HG03108 (cell line): ENCODE results near the gene DMXL2.
A peak's percentile ranks its signal among the peaks of the same experiment; 100 is the strongest.
"Not testable (repeated sequence)": the region's sequence is repeated elsewhere in the genome, so short reads cannot be mapped to it uniquely, and the experiment has no call there.

Experiments used
- ATAC-seq: cut with Tn5 transposase; IDR thresholded peaks from one replicate; pipeline ENCODE4 v1.9.1; 2021; ENCODE audit warnings: moderate library complexity; ENCODE audit not compliant: unreplicated experiment

The DMXL2 gene

DNA sequence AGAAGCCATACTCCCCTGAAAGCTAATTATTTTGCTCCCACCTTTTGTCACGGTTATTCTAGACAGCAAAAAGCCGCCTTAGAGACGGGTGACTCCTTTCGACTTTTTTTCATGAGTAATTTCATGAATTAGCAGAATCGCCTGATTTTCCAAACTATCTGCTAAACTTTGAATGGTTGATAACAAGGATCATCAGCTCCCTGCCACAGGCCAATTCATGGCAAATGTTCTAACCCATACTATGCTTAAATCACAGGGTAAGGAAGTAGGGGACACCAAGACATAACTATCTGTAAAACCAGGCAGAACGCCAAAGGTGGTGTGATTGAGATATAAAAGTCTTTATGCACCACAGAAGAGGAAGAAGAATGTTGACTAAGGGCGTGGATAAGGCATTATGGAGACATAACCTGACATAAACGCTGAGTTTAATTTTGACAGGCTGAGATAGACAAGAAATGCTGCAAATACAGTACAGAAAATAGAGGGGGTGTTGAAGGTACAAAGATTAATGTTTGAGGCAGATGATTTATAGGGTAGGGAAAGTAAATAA lies 891 bp upstream of the DMXL2 start:
- no peak for ATAC-seq

DNA sequence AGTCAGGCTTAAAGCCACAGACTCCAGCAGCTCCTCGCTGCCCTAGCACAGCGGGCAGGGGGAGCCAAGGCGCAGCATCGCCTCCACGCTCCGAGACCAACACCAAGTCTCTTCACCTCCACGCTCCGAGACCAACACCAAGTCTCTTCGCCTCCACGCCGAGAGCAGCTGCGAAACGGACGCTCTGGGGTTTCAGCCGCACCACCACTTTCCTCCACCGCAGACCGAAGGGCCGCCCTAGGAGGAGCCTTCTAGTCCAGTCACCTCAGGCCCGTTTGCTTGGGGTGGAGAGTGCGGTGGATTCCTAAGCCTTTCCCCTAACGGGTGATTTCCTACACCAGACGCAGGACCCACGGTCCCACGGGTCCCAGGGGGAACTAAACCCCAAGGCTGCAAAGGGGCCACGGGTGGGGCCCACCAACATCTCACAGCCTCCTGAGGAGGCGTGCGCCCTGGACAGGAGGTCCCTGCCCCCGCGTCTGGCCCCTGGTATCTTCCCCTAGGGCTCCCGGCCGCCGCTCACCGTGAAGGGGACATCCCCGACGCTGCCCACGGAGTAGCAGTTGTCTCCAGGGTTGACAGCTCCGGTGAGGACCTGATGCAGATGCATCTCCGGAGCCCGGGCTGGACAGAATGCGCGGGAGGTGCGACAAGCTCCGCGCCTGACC lies 501 bp downstream of the DMXL2 start:
- ATAC-seq, result peak; percentile 42

DNA sequence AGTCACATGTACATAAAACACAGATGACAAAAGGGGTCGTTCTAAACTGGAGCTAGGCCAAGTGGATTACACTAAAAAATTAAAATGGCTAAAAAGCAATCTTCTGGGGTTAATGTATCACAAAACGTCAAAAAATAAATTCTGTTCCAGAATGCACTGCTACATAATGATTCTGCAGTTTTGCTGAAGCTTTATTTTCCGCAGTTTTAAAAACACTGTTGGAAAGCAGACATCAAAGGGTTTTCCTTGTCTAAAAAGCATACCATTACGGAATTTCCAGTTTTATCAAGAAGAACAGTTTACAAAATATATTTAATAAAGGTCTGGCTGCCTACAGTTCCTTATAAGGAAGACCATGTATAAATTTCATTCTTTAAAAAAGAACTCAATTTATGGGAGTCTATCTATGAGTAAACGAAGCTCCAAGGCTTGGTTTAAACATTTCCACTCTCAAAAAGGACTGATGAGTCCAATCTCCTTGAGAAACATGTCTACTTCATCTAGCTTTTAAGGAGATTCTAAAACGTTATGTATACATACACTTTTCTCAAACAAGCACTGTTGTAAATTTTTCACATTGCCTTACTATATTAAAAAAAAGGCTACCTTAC lies 1.3 kb downstream of the DMXL2 start:
- no peak for ATAC-seq

DNA sequence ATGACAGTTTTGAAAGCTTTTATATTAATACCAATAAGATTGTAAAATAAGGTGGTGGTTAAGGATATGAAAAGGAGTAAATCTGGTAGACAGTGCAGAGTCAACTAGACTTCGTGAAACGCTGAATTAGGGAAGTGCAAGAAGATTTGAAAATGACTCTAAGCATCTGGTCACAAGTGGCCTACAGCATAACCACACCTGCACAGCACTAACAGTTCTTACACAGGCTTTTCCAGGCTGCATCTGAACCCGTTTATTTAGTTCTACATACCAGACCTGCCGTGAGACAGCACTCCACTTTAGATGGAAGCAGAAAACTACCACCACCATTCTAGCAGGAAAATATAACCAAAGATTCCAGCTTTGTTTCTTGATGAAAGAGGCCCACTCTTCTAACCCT lies 1.9 kb downstream of the DMXL2 start:
- ATAC-seq, result peak; percentile 38

DNA sequence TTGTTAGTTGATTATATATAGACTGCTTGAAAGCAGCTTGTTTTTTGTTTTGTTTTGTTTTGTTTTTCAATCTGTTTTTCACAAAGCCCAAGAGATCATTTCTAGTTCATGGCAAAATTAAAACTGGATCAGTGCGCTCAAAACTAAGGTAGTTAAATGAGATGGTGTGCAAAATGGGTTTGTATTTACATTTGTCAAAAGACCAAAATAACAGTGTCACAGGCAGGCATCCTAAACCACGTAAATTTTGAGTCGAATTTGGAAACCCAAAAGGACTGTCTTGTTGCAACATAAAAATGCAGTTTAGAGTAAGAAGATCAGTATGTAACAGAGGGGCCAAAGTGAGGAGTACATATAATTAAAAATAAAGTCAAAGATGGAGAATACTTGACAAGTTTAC lies 2.4 kb downstream of the DMXL2 start:
- ATAC-seq, result no peak

DNA sequence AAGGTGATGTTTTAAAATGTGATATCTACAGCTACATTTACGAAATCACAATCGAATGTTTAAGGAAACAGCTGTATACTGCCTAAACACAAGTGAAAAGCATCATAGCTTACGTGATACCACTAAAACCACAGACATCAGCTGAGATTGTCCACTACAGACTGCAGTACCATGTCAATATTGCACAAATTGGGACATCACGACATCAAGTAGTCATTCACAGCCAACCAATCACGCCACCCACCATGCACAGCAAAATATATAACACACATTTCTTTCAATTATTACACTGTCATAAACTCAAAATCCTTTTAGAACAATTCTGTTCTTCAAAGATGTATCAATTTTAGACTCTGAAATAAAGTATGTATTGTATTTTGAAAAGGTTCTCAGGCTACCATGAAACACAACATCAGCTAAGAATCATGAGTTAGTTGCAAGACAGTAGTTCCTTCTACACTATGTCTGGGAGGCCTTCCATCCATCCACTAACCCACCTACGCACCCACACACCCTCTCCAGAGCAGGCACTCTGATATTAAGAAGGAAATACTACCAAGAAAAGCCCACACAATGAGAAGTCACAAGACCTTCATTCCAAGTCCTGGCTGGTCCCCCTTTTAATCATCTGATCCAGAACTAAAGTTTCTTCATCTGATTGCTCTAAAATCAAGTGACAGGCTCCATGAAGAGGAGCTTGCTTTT lies 3.1 kb downstream of the DMXL2 start:
- no peak for ATAC-seq

DNA sequence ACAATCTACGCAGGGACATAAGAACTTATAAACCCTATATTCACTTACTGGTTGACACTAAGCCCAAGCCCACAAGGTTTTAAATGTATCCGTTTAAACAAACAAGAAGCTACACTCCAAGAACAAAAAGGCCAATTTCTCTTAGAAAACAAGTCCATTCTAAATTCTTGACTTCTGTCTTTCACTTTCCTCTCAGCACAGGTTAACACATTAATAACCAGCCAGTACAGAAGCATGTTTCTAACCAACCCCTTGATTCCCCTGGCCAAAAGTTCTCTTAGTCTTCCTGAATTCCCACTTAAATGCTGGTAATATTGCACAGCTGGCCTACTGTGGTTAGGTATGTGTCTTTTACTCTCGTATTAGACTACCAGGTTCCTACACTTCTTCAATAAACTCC lies 4.7 kb downstream of the DMXL2 start:
- no peak for ATAC-seq

DNA sequence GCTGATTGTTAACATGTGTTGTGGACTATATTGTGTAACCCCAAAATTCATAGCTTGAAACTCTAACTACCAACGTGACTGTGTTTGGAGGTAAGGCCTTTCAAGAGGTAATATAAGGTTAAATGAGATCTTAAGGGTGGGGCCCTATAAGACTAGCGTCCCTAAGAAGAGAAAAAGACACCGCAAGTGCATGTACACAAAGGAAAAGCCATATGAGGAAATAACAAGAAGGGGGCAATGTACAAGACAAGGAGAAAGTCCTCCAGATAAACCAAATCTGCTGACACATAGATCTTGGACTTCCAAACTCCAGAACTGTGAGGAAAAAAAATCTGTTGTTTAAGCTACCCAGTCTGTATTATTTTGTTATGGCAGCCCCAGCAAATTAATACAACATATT lies 8.6 kb downstream of the DMXL2 start:
- ATAC-seq, result no peak

DNA sequence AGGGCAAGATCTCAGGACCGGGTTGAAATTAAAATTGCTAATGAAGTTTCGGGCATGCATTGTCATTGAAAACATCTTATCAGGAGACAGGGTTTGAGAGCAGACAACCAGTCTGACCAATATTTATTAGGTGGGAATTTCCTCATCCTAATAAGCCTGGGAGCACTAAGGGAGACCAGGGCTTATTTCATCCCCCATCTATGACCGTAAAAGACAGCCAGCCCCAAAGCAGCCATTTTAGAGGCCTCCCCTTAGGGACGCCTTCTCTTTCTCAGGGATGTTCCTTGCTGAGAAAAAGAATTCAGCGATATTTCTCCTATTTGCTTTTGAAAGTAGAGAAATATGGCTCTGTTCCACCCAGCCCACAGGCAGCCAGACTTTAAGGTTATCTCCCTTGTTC lies 9.9 kb downstream of the DMXL2 start:
- ATAC-seq, result not testable (repeated sequence)

DNA sequence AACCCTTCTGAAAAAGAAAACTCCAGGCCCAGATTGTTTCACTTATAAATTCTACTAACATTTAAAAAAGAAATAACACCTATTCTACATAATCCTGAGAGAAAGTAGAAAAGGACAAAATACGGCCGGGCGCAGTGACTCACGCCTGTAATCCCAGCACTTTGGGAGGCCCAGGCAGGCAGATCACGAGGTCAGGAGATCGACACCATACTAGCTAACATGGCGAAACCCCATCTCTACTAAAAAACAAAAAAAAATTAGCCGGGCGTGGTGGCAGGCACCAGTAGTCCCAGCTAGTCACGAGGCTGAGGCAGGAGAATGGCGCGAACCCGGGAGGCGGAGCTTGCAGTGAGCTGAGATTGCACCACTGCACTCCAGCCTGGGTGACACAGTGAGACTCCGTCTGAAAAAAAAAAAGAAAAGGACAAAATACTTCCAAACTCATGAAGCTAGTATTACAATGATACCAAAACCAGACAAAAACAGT lies 19.1 kb downstream of the DMXL2 start:
- ATAC-seq, result not testable (repeated sequence)

DNA sequence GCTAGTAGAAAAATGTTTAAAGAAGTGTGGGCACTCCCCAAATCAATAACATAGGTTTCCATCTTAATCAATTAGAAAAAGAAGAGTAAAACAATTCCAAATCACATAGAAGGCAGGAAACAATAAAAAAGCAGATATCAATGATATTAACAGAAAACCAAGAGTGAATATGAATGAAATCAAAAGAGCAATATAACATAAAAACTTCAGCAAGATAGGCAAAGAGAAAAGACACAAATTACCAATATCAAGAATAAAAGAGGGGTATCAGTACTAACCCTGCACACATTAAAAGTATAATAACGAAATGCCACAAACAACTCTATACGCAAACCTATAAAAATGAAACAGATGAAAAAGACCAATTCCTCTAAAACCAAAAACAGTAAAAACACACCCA lies 19.6 kb downstream of the DMXL2 start:
- no peak for ATAC-seq

DNA sequence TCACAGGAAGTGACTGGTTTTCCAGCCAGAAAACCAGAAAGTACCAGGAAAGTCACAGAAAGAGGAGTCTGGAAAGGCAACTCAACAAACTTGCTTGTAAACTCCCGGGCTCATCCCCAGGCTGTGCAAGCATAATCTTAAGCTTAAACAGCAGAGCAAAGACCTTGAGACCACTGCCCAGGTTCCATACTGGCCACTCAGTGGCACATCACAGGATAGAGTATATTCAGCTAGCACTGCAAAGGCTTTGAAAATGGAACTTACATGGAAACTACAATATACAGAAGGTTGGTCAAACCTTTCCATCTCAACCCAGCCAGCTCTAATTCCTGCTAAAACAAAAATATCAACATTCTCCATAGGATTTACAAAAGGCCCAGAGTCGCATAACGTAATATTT lies 20.1 kb downstream of the DMXL2 start:
- no peak for ATAC-seq

DNA sequence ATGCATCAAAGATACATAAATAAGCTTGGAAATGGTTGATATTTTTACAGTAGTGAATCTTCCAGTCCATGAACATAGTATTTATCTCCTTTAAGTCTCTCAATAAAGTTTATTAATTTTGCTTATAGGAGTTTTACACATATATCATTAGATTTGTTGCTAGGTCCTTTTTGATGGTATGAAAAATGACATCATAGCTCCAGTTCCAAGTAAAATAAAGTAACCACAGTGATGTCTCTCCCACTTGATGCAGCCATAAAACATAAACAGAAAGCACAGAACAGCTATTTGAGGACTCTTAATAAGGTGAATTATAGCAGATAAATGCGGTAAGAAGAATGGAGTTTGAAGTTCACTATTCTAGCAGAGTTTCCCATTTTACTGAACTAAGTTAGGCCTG lies 20.8 kb downstream of the DMXL2 start:
- no peak for ATAC-seq

DNA sequence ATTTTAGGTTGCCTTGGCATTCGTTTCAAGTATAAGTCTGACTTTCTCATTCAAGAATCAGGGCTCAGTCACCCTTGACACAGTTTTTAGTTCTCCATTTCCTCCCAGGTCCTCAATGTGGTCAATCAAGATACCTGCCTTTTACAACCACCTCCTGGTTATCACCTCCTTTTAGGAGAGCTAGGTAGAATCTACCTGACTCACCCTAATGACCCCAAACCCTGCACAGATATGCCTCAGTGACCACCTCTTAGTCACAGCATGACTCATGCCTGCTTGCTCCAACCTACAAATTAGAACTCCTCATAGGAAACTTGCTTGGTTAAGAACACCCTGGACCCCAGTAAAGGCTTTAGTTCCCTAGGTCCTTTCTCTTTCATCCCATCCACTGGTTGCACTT lies 22.5 kb downstream of the DMXL2 start:
- ATAC-seq, result no peak

DNA sequence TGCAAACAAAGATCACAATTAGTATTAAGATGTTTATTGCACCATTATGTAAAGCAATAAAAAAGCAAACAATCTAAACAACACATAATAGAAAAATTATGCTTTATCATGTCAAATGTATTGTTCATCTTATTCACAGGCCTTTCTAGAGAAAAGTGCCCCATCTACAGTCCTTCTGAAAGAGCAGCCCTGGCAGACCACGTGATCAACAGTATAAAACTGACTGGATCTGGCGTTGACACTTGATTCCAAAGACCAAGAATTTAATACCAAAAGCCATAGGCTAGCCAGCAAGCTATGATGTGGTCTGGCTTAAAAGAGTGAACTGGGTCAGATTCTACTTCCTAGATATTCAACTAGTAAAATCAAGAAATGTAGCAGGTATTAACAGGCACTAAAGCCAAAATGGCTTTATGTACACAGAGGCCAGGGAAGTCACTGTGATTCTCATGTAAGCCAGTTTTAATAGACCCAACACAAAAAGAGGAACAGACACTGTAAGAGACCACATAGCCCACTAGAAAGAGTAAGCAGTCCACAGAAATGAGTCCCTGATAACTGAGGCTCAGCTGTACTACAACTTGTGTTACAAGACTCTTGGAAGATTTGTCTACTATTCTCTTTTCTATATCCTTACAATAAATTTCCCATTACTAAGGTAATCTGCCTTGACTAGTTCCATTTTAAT lies 32.5 kb downstream of the DMXL2 start:
- ATAC-seq, result no peak

DNA sequence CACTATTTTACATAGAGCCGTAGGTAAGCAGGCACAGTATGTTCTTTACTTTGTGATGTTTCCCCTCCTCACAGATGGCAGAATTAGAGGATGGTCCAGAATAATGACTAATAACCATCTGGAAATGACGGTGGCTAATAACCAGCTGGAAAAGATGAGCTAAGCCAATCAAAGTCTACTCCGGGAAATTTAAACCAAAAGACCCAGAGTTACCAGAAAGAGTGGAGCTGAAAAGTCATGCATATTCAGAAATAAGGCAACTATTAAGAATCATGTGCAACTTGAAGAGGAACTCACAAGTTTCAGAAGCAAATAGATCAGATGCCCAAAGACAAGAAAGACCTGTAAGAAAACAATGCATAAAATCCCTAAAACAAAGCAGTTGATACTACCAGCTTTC lies 33.6 kb downstream of the DMXL2 start:
- ATAC-seq, result no peak

DNA sequence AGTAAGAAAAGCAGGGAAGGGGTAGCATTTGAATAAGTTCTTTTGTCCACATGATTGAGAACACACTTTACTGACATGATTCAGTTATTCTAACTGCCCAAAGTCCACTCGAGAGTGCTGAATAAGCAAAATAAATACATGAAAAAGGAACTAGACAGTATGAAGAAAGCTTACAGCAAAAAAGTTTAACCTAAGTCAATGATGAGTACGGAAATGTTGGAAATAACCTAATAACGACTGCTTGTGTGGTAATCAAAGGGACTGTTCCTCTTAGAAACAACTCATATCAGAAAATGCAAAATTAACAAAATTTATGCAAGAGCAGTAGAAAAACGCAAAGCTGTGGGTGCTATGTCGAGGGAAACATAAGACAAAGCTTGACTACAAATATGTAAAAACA lies 36.6 kb downstream of the DMXL2 start:
- ATAC-seq, result no peak

DNA sequence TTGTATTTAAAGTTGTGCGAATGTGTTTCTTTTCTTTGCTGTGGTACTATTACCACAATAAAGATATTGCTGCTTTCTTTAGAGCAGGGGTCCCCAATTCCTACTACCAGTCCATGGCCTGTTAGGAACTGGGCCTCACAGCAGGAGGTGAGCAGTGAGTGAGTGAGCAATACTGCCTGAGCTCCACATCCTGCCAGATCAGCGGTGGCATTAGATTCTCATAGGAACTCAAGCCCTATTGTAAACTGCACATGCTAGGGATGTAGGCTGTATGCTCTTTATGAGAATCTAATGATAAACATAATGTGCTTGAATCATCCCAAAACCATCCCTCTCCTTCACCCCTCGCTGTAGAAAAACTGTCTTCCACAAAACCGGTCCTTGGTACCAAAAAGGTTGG lies 41.6 kb downstream of the DMXL2 start:
- no peak for ATAC-seq

DNA sequence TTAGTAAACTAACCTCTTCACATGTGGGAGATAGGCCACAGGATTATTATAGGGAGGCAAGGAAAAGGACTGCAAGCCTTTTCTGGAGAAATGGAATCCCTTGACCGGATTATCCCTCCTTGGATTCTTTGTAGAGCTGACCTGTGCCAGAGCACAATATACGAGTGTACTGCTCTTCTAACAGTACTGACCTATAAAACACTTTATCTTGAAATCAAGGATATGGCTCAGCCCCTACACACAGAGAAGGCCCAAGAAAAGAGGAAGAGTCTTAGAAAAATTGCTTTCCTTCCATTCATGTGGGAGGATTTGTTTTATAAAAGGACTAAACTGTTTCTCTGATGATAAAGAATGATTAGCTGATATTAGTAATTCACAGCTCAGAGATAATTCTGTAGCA lies 42.2 kb downstream of the DMXL2 start:
- ATAC-seq, result no peak

DNA sequence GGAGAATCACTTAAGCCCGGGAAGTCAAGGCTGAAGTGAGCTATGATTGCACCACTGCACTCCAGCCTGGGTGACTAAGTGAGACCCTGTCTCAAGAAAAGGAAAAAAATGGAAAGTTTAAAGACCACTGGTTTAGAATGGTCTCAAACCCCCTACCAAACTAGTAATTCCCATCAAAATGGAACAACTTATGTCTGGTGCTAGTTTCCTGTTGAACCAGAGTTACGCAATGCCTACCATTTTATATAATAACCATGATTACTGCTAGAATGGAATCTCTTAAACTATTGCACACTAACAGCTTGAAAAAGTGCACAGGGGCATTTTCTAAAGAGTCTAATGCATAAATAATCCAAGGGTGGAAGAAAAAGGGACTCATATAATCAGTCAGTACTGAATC lies 43.6 kb downstream of the DMXL2 start:
- ATAC-seq, result no peak

DNA sequence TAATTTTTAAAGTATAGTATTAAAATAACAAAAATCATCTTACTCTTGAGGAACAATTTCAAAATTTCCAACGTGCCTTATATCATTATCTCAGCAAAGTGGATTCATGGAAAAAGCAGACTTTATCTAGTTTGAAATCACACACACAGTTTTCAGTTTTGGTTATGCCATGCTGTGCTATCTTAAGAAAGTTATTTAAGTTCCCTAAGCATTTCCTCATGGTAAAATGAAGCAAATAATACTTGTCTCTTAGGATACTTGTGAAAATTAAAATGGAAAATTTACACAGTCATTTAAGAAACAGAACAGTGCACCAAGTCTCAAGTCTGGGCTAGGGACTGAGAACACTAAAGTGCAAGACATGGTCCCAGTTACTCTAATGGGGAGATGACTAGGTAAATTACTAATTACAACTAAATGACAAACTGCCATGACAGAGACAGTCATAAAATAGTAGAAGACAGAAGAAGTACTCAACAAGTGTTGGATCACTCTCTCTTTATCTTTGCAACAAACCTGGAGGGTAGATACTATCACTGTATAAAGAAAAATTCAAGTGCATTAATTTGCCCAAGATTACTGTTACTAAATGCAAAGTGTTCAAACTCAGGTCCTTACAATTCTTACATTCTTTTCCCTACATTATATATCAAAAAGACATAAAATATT lies 44.8 kb downstream of the DMXL2 start:
- no peak for ATAC-seq
